Activated B cell treated with CpG ODN at 0.5 μM for 24 hours (primary cell): ENCODE measurements around the gene TBL2. TPM values are rescaled to one million over a fixed set of nuclear protein-coding genes. Genes with fewer than 3 reads are reported as not detected.

Experiments
- ATAC-seq: fragments of 200-7000 bp; cut with Tn5 transposase; one replicate; pipeline ENCODE4 v1.10.0; 2021; ENCODE audit warnings: low read depth, mild to moderate bottlenecking, moderate library complexity
- CTCF ChIA-PET: fragments of 350-600 bp; sonication (Branson Sonifier 250); formaldehyde crosslinking; loops from one replicate; lab custom pipeline; 2021; ENCODE audit warnings: antibody characterized with exemption; lab: Charles Lee
- POLR2A ChIA-PET: fragments of 350-600 bp; sonication (Branson Sonifier 250); formaldehyde crosslinking; loops from one replicate; lab custom pipeline; 2021; ENCODE audit warnings: antibody characterized with exemption; lab: Charles Lee
- DNase-seq: peaks from one replicate; pipeline ENCODE4 v3.0.0; 2022
- H3K27ac Mint-ChIP-seq: one replicate; pipeline ENCODE4 v1.8.0; 2020; ENCODE audit warnings: mixed read lengths
- H3K27me3 Mint-ChIP-seq: one replicate; pipeline ENCODE4 v1.8.0; 2021; ENCODE audit warnings: mixed read lengths
- H3K36me3 Mint-ChIP-seq: one replicate; pipeline ENCODE4 v1.8.0; 2021; ENCODE audit warnings: low read depth, mixed read lengths
- H3K4me1 Mint-ChIP-seq: one replicate; pipeline ENCODE4 v1.8.0; 2021; ENCODE audit warnings: mixed read lengths
- H3K4me3 Mint-ChIP-seq: one replicate; pipeline ENCODE4 v1.8.0; 2020; ENCODE audit warnings: mild to moderate bottlenecking, mixed read lengths
- H3K9me3 Mint-ChIP-seq: one replicate; pipeline ENCODE4 v1.8.0; 2020; ENCODE audit warnings: mixed read lengths
- CTCF ChIP-seq: fragments of 200-600 bp; IDR thresholded peaks from one replicate; pipeline ENCODE4 v1.8.0; 2022; ENCODE audit warnings: antibody characterized with exemption, mild to moderate bottlenecking
- intact Hi-C: fragments of 100-400 bp; cut with micrococcal nuclease; formaldehyde crosslinking; loops from one replicate; pipeline ENCODE4 v1.15.1; 2024
- total RNA-seq: library from RNA; stranded (reverse); gene quantifications from 2 replicates; pipeline ENCODE4 v1.2.3, GENCODE V29; 2022

The TBL2 gene
- total RNA-seq, 1 donor from 2014 or later, result 33.5 TPM

GRCh38 chr7:73572767-73573186 is 5.6 kb downstream of the TBL2 start:
- ATAC-seq (no peak), DNase-seq (no peak)
- ChIA-PET CTCF (no interaction called here), POLR2A (no interaction called here)
- H3K9me3 Mint-ChIP-seq, result no peaks in the 10 kb centered on the region
- H3K4me3 Mint-ChIP-seq, result no peak overlapping the region
- intact Hi-C loops, result no loop called here
- H3K27ac Mint-ChIP-seq, result no peak overlapping the region
- peaks cover 64% of the 10 kb centered on the region for H3K36me3 Mint-ChIP-seq
- no peak for TF ChIP-seq CTCF
- peaks cover 12% of the 10 kb centered on the region for H3K4me1 Mint-ChIP-seq
- no peaks in the 10 kb centered on the region for H3K27me3 Mint-ChIP-seq

- Mint-ChIP-seq H3K27me3 (no peaks in the 10 kb centered on the region), H3K27ac (no peak overlapping the region), H3K36me3 (peaks cover 61% of the 10 kb centered on the region), H3K9me3 (no peaks in the 10 kb centered on the region), H3K4me1 (peaks cover 9% of the 10 kb centered on the region), H3K4me3 (no peak overlapping the region)
- DNase-seq (no peak), ATAC-seq (no peak)
- ChIA-PET POLR2A (no interaction called here), CTCF (no interaction called here)
- no peak for TF ChIP-seq CTCF
- intact Hi-C loops, result no loop called here
Observed at GRCh38 chr7:73570977-73571376, 7.4 kb downstream of the TBL2 start.

GRCh38 chr7:73570521-73570920 is 7.9 kb downstream of the TBL2 start:
- ChIA-PET CTCF (no interaction called here), POLR2A (no interaction called here)
- no peak for ATAC-seq
- Mint-ChIP-seq H3K27me3 (no peaks in the 10 kb centered on the region), H3K4me3 (no peak overlapping the region), H3K4me1 (peaks cover 14% of the 10 kb centered on the region), H3K36me3 (peaks cover 61% of the 10 kb centered on the region), H3K27ac (no peak overlapping the region), H3K9me3 (no peaks in the 10 kb centered on the region)
- no peak for TF ChIP-seq CTCF
- intact Hi-C loops, result no loop called here
- DNase-seq, result no peak

- TF ChIP-seq CTCF, result no peak
- ChIA-PET CTCF (no interaction called here), POLR2A (interaction anchor here (0.5 to 0.9 kb wide), 4 partner anchors 11 to 51 kb away, joined by 3 to 7 read pairs (median 4); no protein-coding TSS in a partner anchor)
- ATAC-seq (no peak), DNase-seq (no peak)
- Mint-ChIP-seq H3K4me3 (no peak overlapping the region), H3K9me3 (no peaks in the 10 kb centered on the region), H3K27ac (no peak overlapping the region), H3K36me3 (peaks cover 53% of the 10 kb centered on the region), H3K4me1 (peaks cover 15% of the 10 kb centered on the region), H3K27me3 (no peaks in the 10 kb centered on the region)
- intact Hi-C loops, result loop anchor here (1.0 kb wide), 1 partner anchor 12 kb away; the partner anchor contains the start of gene BCL7B
Observed at GRCh38 chr7:73569042-73569608, 9.3 kb downstream of the TBL2 start.

GRCh38 chr7:73567846-73568685 is 10.3 kb downstream of the TBL2 start:
- no peak for TF ChIP-seq CTCF
- POLR2A ChIA-PET, result interaction anchor here (0.5 to 0.6 kb wide), 2 partner anchors 10 to 15 kb away, joined by 3 read pairs; no protein-coding TSS in a partner anchor
- Mint-ChIP-seq H3K4me1 (peaks cover 15% of the 10 kb centered on the region), H3K27me3 (no peaks in the 10 kb centered on the region), H3K4me3 (no peak overlapping the region), H3K36me3 (peaks cover 43% of the 10 kb centered on the region), H3K27ac (no peak overlapping the region), H3K9me3 (no peaks in the 10 kb centered on the region)
- intact Hi-C loops, result no loop called here
- no peak for ATAC-seq
- no peak for DNase-seq
- CTCF ChIA-PET, result no interaction called here
